SK-N-SH treated with all-trans-retinoic acid at 6 μM for 48 hours (cell line): ENCODE data around the gene ARL16.

Source experiments
- ISL1 ChIP-seq: fragments of 250-450 bp; sonication (Bioruptor Pico); IDR thresholded peaks from 2 replicates; pipeline ENCODE4 v2.1.2; 2022; ENCODE audit warnings: mild to moderate bottlenecking, moderate library complexity
- OSR1 ChIP-seq: fragments of 250-450 bp; sonication (Bioruptor Pico); IDR thresholded peaks from 2 replicates; pipeline ENCODE4 v1.8.0; 2022; ENCODE audit warnings: moderate library complexity, mild to moderate bottlenecking, inconsistent platforms
- SNAI2 ChIP-seq: fragments of 250-450 bp; sonication (Bioruptor Pico); IDR thresholded peaks from 2 replicates; pipeline ENCODE4 v1.5.0; 2020; ENCODE audit warnings: mild to moderate bottlenecking, moderate library complexity
- TCF4 ChIP-seq: fragments of 250-450 bp; sonication (Bioruptor Pico); IDR thresholded peaks from 2 replicates; pipeline ENCODE4 v1.8.0; 2021; ENCODE audit warnings: mild to moderate bottlenecking, moderate library complexity, borderline replicate concordance
- ZNF565 ChIP-seq: fragments of 450-650 bp; formaldehyde crosslinking; conservative IDR thresholded peaks from 2 replicates; pipeline ENCODE4 v1.5.0; 2020; ENCODE audit warnings: low read depth, mild to moderate bottlenecking, moderate library complexity
- TF ChIP-seq, protein P1 (sequence below): fragments of 250-450 bp; sonication (Bioruptor Pico); IDR thresholded peaks from 2 replicates; pipeline ENCODE4 v1.8.0; 2020; ENCODE audit warnings: mild to moderate bottlenecking, moderate library complexity, borderline replicate concordance

DNA sequence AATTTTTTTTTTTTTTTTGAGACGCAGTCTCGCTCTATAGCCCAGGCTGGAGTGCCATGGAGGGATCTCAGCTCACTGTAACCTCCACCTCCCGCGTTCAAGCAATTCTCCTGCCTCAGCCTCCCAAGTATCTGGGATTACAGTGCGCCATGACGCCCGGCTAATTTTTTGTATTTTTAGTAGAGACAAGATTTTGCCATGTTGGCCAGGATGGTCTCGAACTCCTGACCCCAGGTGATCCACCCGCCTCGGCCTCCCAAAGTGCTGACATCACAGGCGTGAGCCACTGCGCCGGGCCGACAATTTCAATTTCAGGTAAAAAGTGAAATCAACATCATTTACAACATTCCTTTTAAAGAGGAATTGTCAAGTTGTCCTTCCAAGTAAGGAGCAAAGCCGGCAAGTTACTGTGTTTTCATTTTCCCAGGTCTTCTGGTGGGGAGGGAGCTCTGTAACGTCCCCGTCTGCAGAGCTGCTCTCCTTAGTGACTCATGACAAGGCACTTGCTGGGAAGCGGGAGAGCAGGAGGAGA lies 47.6 kb downstream of the ARL16 start:
- TF ChIP-seq TCF4 (no peak), OSR1 (CRISPR knock-in tag) (no peak), SNAI2 (CRISPR knock-in tag) (no peak), ZNF565 (no peak), ISL1 (CRISPR knock-in tag) (no peak)
- TF ChIP-seq, protein P1, sequence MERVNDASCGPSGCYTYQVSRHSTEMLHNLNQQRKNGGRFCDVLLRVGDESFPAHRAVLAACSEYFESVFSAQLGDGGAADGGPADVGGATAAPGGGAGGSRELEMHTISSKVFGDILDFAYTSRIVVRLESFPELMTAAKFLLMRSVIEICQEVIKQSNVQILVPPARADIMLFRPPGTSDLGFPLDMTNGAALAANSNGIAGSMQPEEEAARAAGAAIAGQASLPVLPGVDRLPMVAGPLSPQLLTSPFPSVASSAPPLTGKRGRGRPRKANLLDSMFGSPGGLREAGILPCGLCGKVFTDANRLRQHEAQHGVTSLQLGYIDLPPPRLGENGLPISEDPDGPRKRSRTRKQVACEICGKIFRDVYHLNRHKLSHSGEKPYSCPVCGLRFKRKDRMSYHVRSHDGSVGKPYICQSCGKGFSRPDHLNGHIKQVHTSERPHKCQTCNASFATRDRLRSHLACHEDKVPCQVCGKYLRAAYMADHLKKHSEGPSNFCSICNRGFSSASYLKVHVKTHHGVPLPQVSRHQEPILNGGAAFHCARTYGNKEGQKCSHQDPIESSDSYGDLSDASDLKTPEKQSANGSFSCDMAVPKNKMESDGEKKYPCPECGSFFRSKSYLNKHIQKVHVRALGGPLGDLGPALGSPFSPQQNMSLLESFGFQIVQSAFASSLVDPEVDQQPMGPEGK = no peak
